IMR-90 (cell line): ENCODE measurements around the gene ASXL3. TPM values are rescaled to one million over a fixed set of nuclear protein-coding genes. Genes with fewer than 3 reads are reported as not detected.

Experiments
- ATAC-seq: fragments of 200-7000 bp; cut with Tn5 transposase; 2 replicates; pipeline ENCODE4 v1.9.1; 2020; ENCODE audit warnings: low read depth, mild to moderate bottlenecking, moderate library complexity
- BruUV-seq: library from RNA; stranded (reverse); fragments of 400-500 nt; replicated peaks from 2 replicates; lab custom pipeline; 2021; lab: Mats Ljungman, UMichigan
- CTCF ChIA-PET: fragments of 300-600 bp; formaldehyde crosslinking; extraction: SDS; loops from one replicate; lab custom pipeline; 2021; ENCODE audit warnings: antibody characterized with exemption; lab: Yijun Ruan, JAX
- POLR2A ChIA-PET: fragments of 300-600 bp; sonication (Branson Sonifier 250); formaldehyde crosslinking; loops from one replicate; lab custom pipeline; 2022; ENCODE audit warnings: antibody characterized with exemption; ENCODE audit not compliant: unreplicated experiment; lab: Charles Lee
- DNase-seq: peaks from one replicate; pipeline ENCODE4 v3.0.0; 2013
- H2AFZ ChIP-seq: replicated peaks from 2 replicates; pipeline ENCODE3; 2013; ENCODE audit warnings: low read length, mild to moderate bottlenecking; ENCODE audit not compliant: poor library complexity
- H2AK5ac ChIP-seq: 2 replicates; pipeline ENCODE4 v1.6.1; 2013; ENCODE audit warnings: low read depth, low read length, inconsistent platforms
- H2AK9ac ChIP-seq: replicated peaks from 2 replicates; pipeline ENCODE3; 2013; ENCODE audit warnings: mild to moderate bottlenecking, low read depth, low read length, moderate library complexity; ENCODE audit not compliant: poor library complexity
- H2BK120ac ChIP-seq: 2 replicates; pipeline ENCODE4 v1.6.1; 2013; ENCODE audit warnings: low read depth, low read length, inconsistent platforms
- H2BK15ac ChIP-seq: 3 replicates; pipeline ENCODE4 v1.6.1; 2013; ENCODE audit warnings: low read depth, low read length, inconsistent platforms
- H2BK20ac ChIP-seq: 2 replicates; pipeline ENCODE4 v1.6.1; 2013; ENCODE audit warnings: low read depth, mild to moderate bottlenecking, inconsistent platforms, low read length, moderate library complexity
- H2BK5ac ChIP-seq: 2 replicates; pipeline ENCODE4 v1.6.1; 2013; ENCODE audit warnings: mild to moderate bottlenecking, low read depth, low read length, inconsistent platforms; ENCODE audit not compliant: poor library complexity, severe bottlenecking
- H3K14ac ChIP-seq: replicated peaks from 2 replicates; pipeline ENCODE4 v1.6.1; 2013; ENCODE audit warnings: low read depth, low read length, inconsistent platforms
- H3K18ac ChIP-seq: 2 replicates; pipeline ENCODE4 v1.6.1; 2013; ENCODE audit warnings: low read depth, low read length, control low read depth
- H3K23ac ChIP-seq: 2 replicates; pipeline ENCODE4 v1.6.1; 2013; ENCODE audit warnings: low read depth, low read length, inconsistent platforms
- H3K27ac ChIP-seq: 2 replicates; pipeline ENCODE4 v1.5.1; 2013; ENCODE audit warnings: mild to moderate bottlenecking, control low read depth, low read length; ENCODE audit not compliant: insufficient read depth
- H3K27me3 ChIP-seq: 2 replicates; pipeline ENCODE4 v1.6.1; 2013; ENCODE audit warnings: low read length; ENCODE audit not compliant: control insufficient read depth, insufficient read depth
- H3K36me3 ChIP-seq: 2 replicates; pipeline ENCODE4 v1.6.1; 2013; ENCODE audit warnings: low read length, mixed read lengths; ENCODE audit not compliant: control insufficient read depth, insufficient read depth
- H3K4ac ChIP-seq: 2 replicates; pipeline ENCODE4 v1.6.1; 2013; ENCODE audit warnings: low read depth, low read length, inconsistent platforms
- H3K4me1 ChIP-seq: 2 replicates; pipeline ENCODE4 v1.6.1; 2013; ENCODE audit warnings: low read length, mixed read lengths; ENCODE audit not compliant: control insufficient read depth, insufficient read depth
- H3K4me2 ChIP-seq: 2 replicates; pipeline ENCODE4 v1.6.1; 2013; ENCODE audit warnings: low read depth, mild to moderate bottlenecking, control low read depth, low read length, moderate library complexity
- H3K4me3 ChIP-seq: 2 replicates; pipeline ENCODE4 v1.5.1; 2013; ENCODE audit warnings: low read depth, mild to moderate bottlenecking, control low read depth, low read length, moderate library complexity; ENCODE audit not compliant: insufficient read depth
- H3K56ac ChIP-seq: 2 replicates; pipeline ENCODE4 v1.6.1; 2013; ENCODE audit warnings: low read length, inconsistent platforms; ENCODE audit not compliant: insufficient read depth; ENCODE audit errors: extremely low read depth
- H3K79me1 ChIP-seq, 2 experiments: 2 replicates each; pipeline ENCODE4 v1.6.1; 2013; ENCODE audit warnings: low read length in 2 of 2, inconsistent platforms in 1 of 2, low read depth in 1 of 2
- H3K9ac ChIP-seq: 2 replicates; pipeline ENCODE4 v1.6.1; 2013; ENCODE audit warnings: low read depth, low read length, control low read depth
- H3K9me1 ChIP-seq: 2 replicates; pipeline ENCODE4 v1.6.1; 2013; ENCODE audit warnings: low read length, inconsistent platforms; ENCODE audit not compliant: insufficient read depth
- H3K9me3 ChIP-seq: 2 replicates; pipeline ENCODE4 v1.6.1; 2013; ENCODE audit warnings: low read length; ENCODE audit not compliant: control insufficient read depth, insufficient read depth
- H4K20me1 ChIP-seq: 2 replicates; pipeline ENCODE4 v1.6.1; 2013; ENCODE audit warnings: low read length, inconsistent platforms; ENCODE audit not compliant: insufficient read depth
- H4K5ac ChIP-seq: 2 replicates; pipeline ENCODE4 v1.6.1; 2013; ENCODE audit warnings: mild to moderate bottlenecking, low read depth, low read length, control low read depth
- H4K8ac ChIP-seq, 2 experiments: 2 replicates each; pipeline ENCODE4 v1.6.1; 2013; ENCODE audit warnings: low read depth in 2 of 2, low read length in 2 of 2, control low read depth in 1 of 2, inconsistent platforms in 1 of 2
- H4K91ac ChIP-seq: 2 replicates; pipeline ENCODE4 v1.6.1; 2013; ENCODE audit warnings: low read depth, low read length, inconsistent platforms; ENCODE audit not compliant: insufficient read depth
- BHLHE40 ChIP-seq: fragments of 150-350 bp; IDR thresholded peaks from 2 replicates; pipeline ENCODE4 v1.6.1; 2016; ENCODE audit warnings: mild to moderate bottlenecking, low read depth, low read length
- CEBPB ChIP-seq: IDR thresholded peaks from 2 replicates; pipeline ENCODE4 v1.6.1; 2012; ENCODE audit warnings: low read depth, low read length, improper control_type of control experiment
- CHD1 ChIP-seq: IDR thresholded peaks from 2 replicates; pipeline ENCODE4 v1.6.1; 2012; ENCODE audit warnings: low read depth, low read length, improper control_type of control experiment
- CTCF ChIP-seq: conservative IDR thresholded peaks from 2 replicates; pipeline ENCODE4 v1.5.1; 2012; ENCODE audit warnings: mild to moderate bottlenecking, low read depth, low read length, improper control_type of control experiment
- ELK1 ChIP-seq: fragments of 150-350 bp; IDR thresholded peaks from 2 replicates; pipeline ENCODE4 v1.6.1; 2016; ENCODE audit warnings: low read depth, mild to moderate bottlenecking, low read length, moderate library complexity, borderline replicate concordance
- FOS ChIP-seq: fragments of 150-350 bp; IDR thresholded peaks from 2 replicates; pipeline ENCODE4 v1.6.1; 2016; ENCODE audit warnings: low read depth, low read length
- MAFK ChIP-seq: IDR thresholded peaks from 2 replicates; pipeline ENCODE4 v1.6.1; 2012; ENCODE audit warnings: low read depth, low read length, improper control_type of control experiment
- MAZ ChIP-seq: IDR thresholded peaks from 2 replicates; pipeline ENCODE4 v1.6.1; 2012; ENCODE audit warnings: low read depth, mild to moderate bottlenecking, low read length, improper control_type of control experiment, moderate library complexity, borderline replicate concordance
- MXI1 ChIP-seq: IDR thresholded peaks from 2 replicates; pipeline ENCODE4 v1.6.1; 2012; ENCODE audit warnings: low read depth, mild to moderate bottlenecking, low read length, moderate library complexity, borderline replicate concordance
- NFE2L2 ChIP-seq: fragments of 150-350 bp; IDR thresholded peaks from 2 replicates; pipeline ENCODE4 v1.6.1; 2016; ENCODE audit warnings: low read depth, mild to moderate bottlenecking, low read length
- POLR2A ChIP-seq: IDR thresholded peaks from 2 replicates; pipeline ENCODE4 v1.6.1; 2012; ENCODE audit warnings: mild to moderate bottlenecking, low read depth, low read length
- RAD21 ChIP-seq: IDR thresholded peaks from 2 replicates; pipeline ENCODE4 v1.6.1; 2012; ENCODE audit warnings: low read length, improper control_type of control experiment
- RCOR1 ChIP-seq: IDR thresholded peaks from 2 replicates; pipeline ENCODE4 v1.6.1; 2012; ENCODE audit warnings: mild to moderate bottlenecking, low read length, improper control_type of control experiment; ENCODE audit not compliant: insufficient replicate concordance
- RFX5 ChIP-seq: IDR thresholded peaks from 2 replicates; pipeline ENCODE4 v1.8.0; 2012; ENCODE audit warnings: low read depth, mild to moderate bottlenecking, low read length, moderate library complexity
- SMC3 ChIP-seq: fragments of 150-350 bp; IDR thresholded peaks from 2 replicates; pipeline ENCODE4 v1.6.1; 2016; ENCODE audit warnings: low read depth, mild to moderate bottlenecking, antibody characterized with exemption, low read length, moderate library complexity
- USF2 ChIP-seq: fragments of 150-350 bp; IDR thresholded peaks from 2 replicates; pipeline ENCODE4 v1.6.1; 2017; ENCODE audit warnings: mild to moderate bottlenecking, antibody characterized with exemption, low read length, low read depth
- WGBS, 2 experiments: methylation state at CpG; one replicate each; pipeline versions ENCODE4 v1.1.5 to v1.1.7; 2013; ENCODE audit warnings: missing lambda C conversion rate in 2 of 2; ENCODE audit not compliant: insufficient read length in 1 of 2; ENCODE audit errors: extremely low coverage in 2 of 2; 5-methylcytosine and 5-hydroxymethylcytosine counted together
- dilution Hi-C: fragments of 300-500 bp; cut with HindIII; formaldehyde crosslinking; loops from one replicate; pipeline ENCODE4 v1.14.3; 2018; ENCODE audit warnings: low sequenced_read_pairs; ENCODE audit not compliant: unreplicated experiment
- in situ Hi-C: fragments of 300-500 bp; cut with MboI; formaldehyde crosslinking; loops from 3 replicates; pipeline ENCODE4 v1.14.3; 2019; ENCODE audit warnings: low sequenced_read_pairs, inconsistent platforms, mixed read lengths
- intact Hi-C: fragments of 100-400 bp; cut with micrococcal nuclease; formaldehyde crosslinking; loops from 2 replicates; pipeline ENCODE4 v1.10.0; 2022
- polyA plus RNA-seq, 3 experiments: library from polyadenylated mRNA; depleted of rRNA; stranded (reverse); fragments of >200 nt; gene quantifications; 2 replicates each; pipeline ENCODE4 v1.2.3, GENCODE V29; 2012; ENCODE audit warnings: low replicate concordance in 1 of 3
- total RNA-seq: library from RNA; depleted of rRNA; stranded (reverse); fragments of >200 nt; gene quantifications from 2 replicates; pipeline ENCODE4 v1.2.3, GENCODE V29; 2012

The ASXL3 gene
- total and polyA plus RNA-seq, 2 of the 4 experiments (the other 2 are of a cell fraction): 0.03 to 0.54 TPM

GRCh38 chr18:33676593-33676992, 98.6 kb downstream of the ASXL3 start:
- H3K9ac ChIP-seq: no peak overlapping the region
- no peaks in the 10 kb centered on the region for H3K9me1 ChIP-seq
- BruUV-seq: no TSS peak
- no peak overlapping the region for H2BK120ac ChIP-seq
- in situ Hi-C loops: no loop called here
- H3K79me1 ChIP-seq: no peaks in the 10 kb centered on the region
- WGBS, 2 experiments: no CpG with 5 or more reads among the region's 1 CpG
- H2AK9ac ChIP-seq: no peak overlapping the region
- intact Hi-C loops: no loop called here
- dilution Hi-C loops: no loop called here
- no peak overlapping the region for H3K4me2 ChIP-seq
- H3K27ac ChIP-seq: no peak overlapping the region
- no peaks in the 10 kb centered on the region for H4K20me1 ChIP-seq
- H2BK20ac ChIP-seq: no peak overlapping the region
- H3K9me3 ChIP-seq: no peaks in the 10 kb centered on the region
- no peak overlapping the region for H2AK5ac ChIP-seq
- no peak overlapping the region for H3K14ac ChIP-seq
- H4K91ac ChIP-seq: no peak overlapping the region
- ATAC-seq (no peak), DNase-seq (no peak)
- no peak overlapping the region for H3K23ac ChIP-seq
- H2AFZ ChIP-seq: no peak overlapping the region
- no peak overlapping the region for H3K56ac ChIP-seq
- no peak overlapping the region for H3K4me3 ChIP-seq
- no peak overlapping the region for H3K18ac ChIP-seq
- CTCF ChIA-PET: no interaction called here
- no peak overlapping the region for H2BK15ac ChIP-seq
- no peak overlapping the region for H2BK5ac ChIP-seq
- POLR2A ChIA-PET: no interaction called here
- no peaks in the 10 kb centered on the region for H3K4me1 ChIP-seq
- no peak overlapping the region for H4K8ac ChIP-seq
- no peaks in the 10 kb centered on the region for H3K36me3 ChIP-seq
- no peak overlapping the region for H4K5ac ChIP-seq
- TF ChIP-seq POLR2A: no peak
- no peak for TF ChIP-seq CEBPB
- no peak for TF ChIP-seq ELK1
- TF ChIP-seq BHLHE40: no peak
- TF ChIP-seq FOS: no peak
- no peak for TF ChIP-seq USF2
- TF ChIP-seq MAFK: no peak
- TF ChIP-seq RCOR1: no peak
- no peak for TF ChIP-seq CTCF
- TF ChIP-seq RFX5: no peak
- TF ChIP-seq MXI1: no peak
- no peak for TF ChIP-seq RAD21
- TF ChIP-seq MAZ: no peak
- no peak for TF ChIP-seq NFE2L2
- TF ChIP-seq SMC3: no peak
- no peak for TF ChIP-seq CHD1
- no peak overlapping the region for H3K4ac ChIP-seq
- no peaks in the 10 kb centered on the region for H3K27me3 ChIP-seq
